PC-3 (cell line): ENCODE measurements around the gene VDAC1. TPM values are rescaled to one million over a fixed set of nuclear protein-coding genes. Genes with fewer than 3 reads are reported as not detected.
"Not testable (repeated sequence)": the region's sequence is repeated elsewhere in the genome, so short reads cannot be mapped to it uniquely, and the experiment has no call there.

Source experiments
- ATAC-seq: fragments of 200-7000 bp; cut with Tn5 transposase; 2 replicates; pipeline ENCODE4 v1.9.1; 2020; ENCODE audit warnings: mild to moderate bottlenecking, moderate library complexity
- BruUV-seq: library from RNA; stranded (reverse); fragments of 400-500 nt; replicated peaks from 2 replicates; lab custom pipeline; 2021; lab: Mats Ljungman, UMichigan
- CTCF ChIA-PET: fragments of 300-600 bp; sonication (Branson Sonifier 250); formaldehyde crosslinking; loops from one replicate; lab custom pipeline; 2022; ENCODE audit warnings: antibody characterized with exemption; lab: Charles Lee
- POLR2A ChIA-PET: fragments of 300-600 bp; sonication (Branson Sonifier 250); formaldehyde crosslinking; loops from one replicate; lab custom pipeline; 2022; ENCODE audit warnings: antibody characterized with exemption; ENCODE audit not compliant: unreplicated experiment; lab: Charles Lee
- DNase-seq: peaks from one replicate; pipeline ENCODE4 v3.0.0-alpha.2; 2015
- H2AFZ ChIP-seq: fragments of 300-600 bp; sonication (generic); 2 replicates; pipeline ENCODE4 v1.6.0; 2016; ENCODE audit warnings: antibody characterized with exemption, low read length
- H3F3A ChIP-seq: fragments of 300-600 bp; sonication (generic); one replicate; pipeline ENCODE4 v1.6.0; 2017; ENCODE audit warnings: antibody characterized with exemption, low read length, control low read depth, mild to moderate bottlenecking; ENCODE audit not compliant: unreplicated experiment
- H3K27ac ChIP-seq: fragments of 300-600 bp; sonication (generic); 2 replicates; pipeline ENCODE4 v1.5.1; 2016; ENCODE audit warnings: mild to moderate bottlenecking, low read length
- H3K27me3 ChIP-seq: fragments of 300-600 bp; sonication (generic); 2 replicates; pipeline ENCODE4 v1.6.1; 2016; ENCODE audit warnings: low read length, mixed read lengths
- H3K36me3 ChIP-seq: fragments of 300-600 bp; sonication (generic); 2 replicates; pipeline ENCODE4 v1.6.1; 2016; ENCODE audit warnings: low read depth, mixed run types, low read length, mixed read lengths
- H3K4me1 ChIP-seq: fragments of 300-600 bp; sonication (generic); 2 replicates; pipeline ENCODE4 v1.5.1; 2016; ENCODE audit warnings: low read length; ENCODE audit not compliant: insufficient read depth
- H3K4me2 ChIP-seq: fragments of 300-600 bp; sonication (generic); 2 replicates; pipeline ENCODE4 v1.6.0; 2016; ENCODE audit warnings: low read length
- H3K4me3 ChIP-seq: fragments of 300-600 bp; sonication (generic); 2 replicates; pipeline ENCODE4 v1.5.1; 2016; ENCODE audit warnings: mild to moderate bottlenecking, low read length, mixed read lengths
- H3K79me2 ChIP-seq: fragments of 300-600 bp; sonication (generic); 2 replicates; pipeline ENCODE4 v1.6.1; 2017; ENCODE audit warnings: low read length, mixed read lengths
- H3K9ac ChIP-seq: fragments of 300-600 bp; sonication (generic); 2 replicates; pipeline ENCODE4 v1.6.0; 2016; ENCODE audit warnings: mild to moderate bottlenecking, low read length
- H3K9me2 ChIP-seq: fragments of 300-600 bp; sonication (generic); replicated peaks from 2 replicates; pipeline ENCODE4 v1.6.1; 2016; ENCODE audit warnings: mixed run types, low read length, mixed read lengths
- H3K9me3 ChIP-seq: fragments of 300-600 bp; sonication (generic); 2 replicates; pipeline ENCODE4 v1.6.1; 2016; ENCODE audit warnings: low read length, mixed read lengths
- H4K20me1 ChIP-seq: fragments of 300-600 bp; sonication (generic); 2 replicates; pipeline ENCODE4 v1.6.1; 2016; ENCODE audit warnings: low read length, mixed read lengths
- CTCF ChIP-seq: fragments of 300-600 bp; sonication (generic); conservative IDR thresholded peaks from 2 replicates; pipeline ENCODE4 v1.5.1; 2017; ENCODE audit warnings: antibody characterized with exemption, low read depth, mild to moderate bottlenecking, low read length
- EZH2 ChIP-seq: fragments of 300-600 bp; sonication (generic); IDR thresholded peaks from one replicate; pipeline ENCODE4 v1.6.1; 2017; ENCODE audit warnings: antibody characterized with exemption, mild to moderate bottlenecking, low read length; ENCODE audit not compliant: unreplicated experiment
- EZH2phosphoT487 ChIP-seq: fragments of 300-600 bp; sonication (generic); IDR thresholded peaks from 2 replicates; pipeline ENCODE4 v1.6.1; 2018; ENCODE audit warnings: mild to moderate bottlenecking, antibody characterized with exemption, low read length, borderline replicate concordance
- intact Hi-C: fragments of 100-400 bp; cut with micrococcal nuclease; formaldehyde crosslinking; loops from 2 replicates; pipeline ENCODE4 v1.9.0; 2023
- total RNA-seq: library from RNA; depleted of rRNA; stranded (reverse); fragments of >200 nt; gene quantifications from 2 replicates; pipeline ENCODE4 v1.2.3, GENCODE V29; 2014

VDAC1 gene
- total RNA-seq, 1 experiment from 2014 or later, result 220 TPM

- no peak for DNase-seq
- H3K9me2 ChIP-seq, result no peaks in the 10 kb centered on the region
- no peaks in the 10 kb centered on the region for H3K9me3 ChIP-seq
- no peak for ATAC-seq
- no peaks in the 10 kb centered on the region for H3K27me3 ChIP-seq
- intact Hi-C loops, result loop anchor here (5.0 kb wide), 1 partner anchor 517 kb away; no protein-coding TSS in a partner anchor
- H3K79me2 ChIP-seq, result no peaks in the 10 kb centered on the region
- no peak overlapping the region for H2AFZ ChIP-seq
- no TSS peak for BruUV-seq
- no peaks in the 10 kb centered on the region for H3F3A ChIP-seq
- TF ChIP-seq CTCF (no peak), EZH2 (no peak), EZH2phosphoT487 (no peak)
- H3K27ac ChIP-seq, result no peak overlapping the region
- H3K36me3 ChIP-seq, result no peaks in the 10 kb centered on the region
- H3K4me2 ChIP-seq, result no peak overlapping the region
- POLR2A ChIA-PET, result no interaction called here
- CTCF ChIA-PET, result no interaction called here
- no peaks in the 10 kb centered on the region for H4K20me1 ChIP-seq
- H3K4me3 ChIP-seq, result no peak overlapping the region
- no peak overlapping the region for H3K9ac ChIP-seq
- H3K4me1 ChIP-seq, result peaks cover 10% of the 10 kb centered on the region
Observed at GRCh38 chr5:133939668-133940067, 65.1 kb downstream of the VDAC1 start.

DNA sequence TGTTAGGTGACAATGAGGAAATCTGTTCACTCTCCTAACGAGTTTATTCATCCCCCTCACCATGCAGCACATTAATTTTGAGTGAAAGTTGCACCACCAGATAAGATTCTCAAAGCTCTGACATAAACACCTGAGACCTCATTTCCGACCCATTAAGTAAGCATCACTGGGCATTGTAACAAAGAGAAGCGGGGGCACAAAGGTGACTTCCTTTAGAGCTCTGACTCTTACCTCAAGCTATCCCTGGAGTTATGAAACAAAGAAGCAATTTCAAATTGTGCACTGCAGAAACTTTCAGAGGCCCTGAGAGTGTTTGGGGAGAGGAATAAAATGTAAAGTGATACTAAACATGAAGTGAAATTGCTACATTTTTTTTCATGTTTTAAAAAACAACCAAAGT is 65.8 kb downstream of the VDAC1 start:
- DNase-seq (no peak), ATAC-seq (no peak)
- Histone ChIP-seq H3F3A (no peaks in the 10 kb centered on the region), H3K4me3 (no peak overlapping the region), H3K27ac (no peak overlapping the region), H3K79me2 (no peaks in the 10 kb centered on the region), H3K9me2 (no peaks in the 10 kb centered on the region), H3K36me3 (no peaks in the 10 kb centered on the region), H4K20me1 (no peaks in the 10 kb centered on the region), H2AFZ (no peak overlapping the region), H3K4me1 (peaks cover 10% of the 10 kb centered on the region), H3K27me3 (no peaks in the 10 kb centered on the region), H3K9me3 (no peaks in the 10 kb centered on the region), H3K9ac (no peak overlapping the region), H3K4me2 (no peak overlapping the region)
- ChIA-PET CTCF (no interaction called here), POLR2A (no interaction called here)
- intact Hi-C loops, result no loop called here
- TF ChIP-seq EZH2phosphoT487 (no peak), EZH2 (no peak), CTCF (no peak)
- BruUV-seq, result no TSS peak

GRCh38 chr5:133938039-133938821 is 66.5 kb downstream of the VDAC1 start:
- POLR2A ChIA-PET, result no interaction called here
- ATAC-seq, result no peak
- peaks cover 6% of the 10 kb centered on the region for H3K4me1 ChIP-seq

DNA sequence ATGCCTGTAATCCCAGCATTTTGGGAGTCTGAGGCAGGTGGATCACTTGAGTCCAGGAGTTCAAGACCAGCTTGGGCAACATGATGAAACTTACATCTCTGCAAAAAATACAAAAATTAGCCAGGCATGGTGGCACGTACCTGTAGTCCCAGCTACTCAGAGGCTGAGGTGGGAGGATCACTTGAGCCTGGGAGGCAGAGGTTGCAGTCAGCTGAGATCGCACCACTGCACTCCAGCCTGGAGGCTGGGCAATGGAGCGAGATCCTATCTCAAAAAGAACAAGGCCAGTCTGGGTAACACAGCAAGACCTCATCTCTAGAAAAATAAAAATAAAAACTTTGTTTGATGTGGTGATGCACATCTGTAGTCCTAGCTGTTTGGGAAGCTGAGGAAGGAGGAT is 67.1 kb downstream of the VDAC1 start:
- intact Hi-C loops, H3K27me3 ChIP-seq, BruUV-seq, POLR2A ChIA-PET, H3K9ac ChIP-seq, H3K4me2 ChIP-seq, H3K4me3 ChIP-seq, H3F3A ChIP-seq, H3K9me2 ChIP-seq, ATAC-seq, H3K27ac ChIP-seq, H3K36me3 ChIP-seq, H3K9me3 ChIP-seq, DNase-seq, CTCF ChIA-PET, H3K79me2 ChIP-seq, H4K20me1 ChIP-seq, H2AFZ ChIP-seq, H3K4me1 ChIP-seq: not testable (repeated sequence)

More at GRCh38 chr5:133938039-133938821, 66.5 kb downstream of the VDAC1 start:
- no peaks in the 10 kb centered on the region for H3K9me3 ChIP-seq
- no peaks in the 10 kb centered on the region for H3K36me3 ChIP-seq
- no peaks in the 10 kb centered on the region for H3F3A ChIP-seq
- H3K79me2 ChIP-seq, result no peaks in the 10 kb centered on the region
- TF ChIP-seq EZH2phosphoT487, result no peak
- TF ChIP-seq CTCF, result no peak
- TF ChIP-seq EZH2, result no peak
- no peak for DNase-seq
- no peak overlapping the region for H3K4me3 ChIP-seq
- H3K9me2 ChIP-seq, result no peaks in the 10 kb centered on the region
- no peaks in the 10 kb centered on the region for H3K27me3 ChIP-seq
- no TSS peak for BruUV-seq
- no peak overlapping the region for H3K27ac ChIP-seq
- no peak overlapping the region for H2AFZ ChIP-seq
- CTCF ChIA-PET, result no interaction called here
- no peaks in the 10 kb centered on the region for H4K20me1 ChIP-seq
- H3K4me2 ChIP-seq, result no peak overlapping the region
- intact Hi-C loops, result no loop called here
- no peak overlapping the region for H3K9ac ChIP-seq
